GM11168 (cell line): ENCODE results near the gene COL27A1.

ENCODE experiments used
- in situ Hi-C: fragments of 300-500 bp; cut with MboI; formaldehyde crosslinking; loops from one replicate; pipeline ENCODE4 v1.12.0; 2022; ENCODE audit warnings: low sequenced_read_pairs; ENCODE audit not compliant: unreplicated experiment

COL27A1 gene

DNA sequence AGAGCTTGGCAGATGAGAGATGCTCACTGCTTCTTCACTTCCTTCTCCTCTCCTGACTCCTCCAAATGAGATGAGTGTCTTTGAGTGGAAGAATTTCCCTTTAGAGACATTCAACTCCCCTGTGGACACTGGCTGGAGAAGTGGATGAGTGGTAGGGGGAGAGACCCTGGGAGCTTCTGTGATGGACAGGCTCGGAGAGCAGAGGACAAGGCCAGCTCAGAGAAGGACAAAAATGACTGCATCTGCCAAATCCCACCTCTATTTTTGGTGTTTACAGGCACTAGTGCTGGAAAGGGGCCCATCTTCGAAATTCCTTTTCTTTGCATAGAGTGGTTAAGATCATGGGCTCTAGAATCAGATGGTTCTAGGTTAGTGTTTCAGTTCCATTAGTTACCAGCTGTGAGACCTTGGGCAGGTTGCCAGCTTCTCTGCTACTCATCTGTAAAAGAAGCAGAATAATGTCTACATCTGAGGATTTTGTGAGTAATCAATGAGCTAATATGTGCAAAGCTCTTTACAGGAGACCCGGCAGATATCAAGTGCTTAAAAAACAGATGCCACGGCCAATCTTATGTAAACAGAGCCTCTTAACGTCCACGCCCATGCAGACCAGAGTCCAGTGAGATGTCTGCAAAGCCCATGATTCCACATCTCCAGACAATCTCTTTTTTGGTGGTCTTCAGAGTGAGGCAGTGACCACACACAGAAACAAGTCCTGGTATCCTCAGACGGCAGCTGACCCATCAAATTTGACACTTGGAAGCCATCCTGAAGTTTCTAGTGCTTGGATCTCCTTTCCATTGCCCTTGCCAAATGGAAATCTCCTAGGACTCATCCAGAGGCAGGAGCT lies 13.6 kb upstream of the COL27A1 start:
- in situ Hi-C loops = no loop called here

DNA sequence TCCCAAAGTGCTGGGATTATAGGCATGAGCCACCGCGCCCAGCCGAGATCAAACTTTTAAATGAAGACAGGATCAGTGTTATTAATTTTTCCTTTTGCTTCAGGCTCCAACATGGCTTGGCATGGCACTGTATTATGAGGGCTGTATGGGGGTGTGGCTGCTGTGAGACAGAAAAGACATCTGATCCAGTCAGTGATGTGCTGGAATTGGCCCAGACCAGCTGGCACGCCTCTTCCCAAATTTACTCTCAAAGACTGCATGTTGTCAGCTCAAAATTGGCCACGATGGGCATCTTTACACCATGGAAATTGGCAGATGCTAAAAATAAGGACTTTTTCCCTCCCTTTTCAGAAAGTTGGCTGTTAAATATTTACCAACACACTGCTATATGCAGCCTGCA lies 12.1 kb upstream of the COL27A1 start:
- in situ Hi-C loops = no loop called here

- in situ Hi-C loops = no loop called here
These were observed 8.6 kb upstream of the COL27A1 start for GRCh38 chr9:114146735-114147134.

DNA sequence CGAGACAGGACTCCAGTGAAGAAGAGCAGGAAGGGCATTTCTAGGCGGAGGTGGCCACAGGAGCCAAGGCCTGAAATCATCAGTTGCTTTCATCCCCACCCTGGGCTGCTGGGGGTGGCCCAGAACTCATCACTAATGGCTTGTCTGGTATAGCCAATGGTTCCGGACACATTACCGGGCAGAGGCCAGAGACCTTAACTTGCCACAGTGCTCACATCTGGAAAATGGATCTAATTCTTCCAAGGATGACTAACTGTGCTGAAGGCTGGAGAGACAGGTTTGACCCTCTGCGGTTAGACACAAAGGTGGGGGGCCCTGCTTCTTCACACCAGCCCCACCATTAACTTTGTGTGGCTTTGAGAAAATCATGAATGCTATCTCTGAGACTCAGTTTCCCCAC lies 6.2 kb upstream of the COL27A1 start:
- in situ Hi-C loops = no loop called here

GRCh38 chr9:114149765-114150340 lies 5.5 kb upstream of the COL27A1 start:
- in situ Hi-C loops = loop anchor here (10.0 kb wide), 1 partner anchor 145 kb away; no protein-coding TSS in a partner anchor

DNA sequence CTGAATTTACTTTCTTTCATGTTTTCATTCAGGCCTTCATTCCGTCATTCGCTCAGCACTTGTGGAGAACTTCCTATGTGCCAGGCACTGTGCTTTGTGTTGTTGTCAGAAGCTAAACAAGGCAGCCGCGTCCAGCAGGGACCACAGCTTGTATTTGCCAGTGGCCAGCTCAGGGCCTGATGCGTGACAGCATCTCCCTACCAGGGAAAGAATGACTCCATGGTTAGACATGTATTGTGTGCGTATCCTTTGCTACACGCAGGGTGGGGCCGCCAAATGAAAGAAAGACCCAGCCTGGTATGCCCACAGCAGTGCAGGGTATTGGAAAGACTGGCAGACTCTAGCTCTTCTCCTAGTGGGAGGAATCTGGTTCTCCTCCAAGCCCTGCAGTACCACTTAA lies 4.7 kb upstream of the COL27A1 start:
- in situ Hi-C loops = loop anchor here (10.0 kb wide), 1 partner anchor 144 kb away; no protein-coding TSS in a partner anchor

DNA sequence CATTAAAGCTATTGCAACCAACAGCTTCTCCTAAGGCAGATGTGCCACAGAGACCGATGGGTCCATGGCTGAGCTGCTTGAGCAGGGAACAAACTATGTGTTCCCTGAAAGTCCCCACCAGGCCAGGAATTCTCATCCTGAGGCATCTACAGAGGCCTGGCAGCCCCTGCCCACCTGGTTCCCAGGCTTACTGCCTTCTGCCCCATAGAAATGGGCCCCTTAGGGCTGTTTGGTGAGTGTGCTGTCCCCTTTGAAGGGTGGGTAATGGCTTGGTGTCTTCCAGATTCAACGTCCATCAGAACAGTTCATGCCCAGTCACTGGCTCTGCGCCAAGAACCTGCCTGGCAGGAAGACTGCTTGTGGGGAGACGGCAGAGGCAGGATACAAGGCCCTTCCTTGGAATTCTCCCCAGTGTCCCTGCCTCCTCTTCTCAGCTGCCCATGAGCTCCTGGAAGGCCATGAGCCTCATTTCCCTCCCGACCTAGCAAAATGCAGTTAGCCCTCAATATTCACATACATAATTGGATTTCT lies 3.8 kb upstream of the COL27A1 start:
- in situ Hi-C loops = loop anchor here (10.0 kb wide), 1 partner anchor 143 kb away; no protein-coding TSS in a partner anchor

DNA sequence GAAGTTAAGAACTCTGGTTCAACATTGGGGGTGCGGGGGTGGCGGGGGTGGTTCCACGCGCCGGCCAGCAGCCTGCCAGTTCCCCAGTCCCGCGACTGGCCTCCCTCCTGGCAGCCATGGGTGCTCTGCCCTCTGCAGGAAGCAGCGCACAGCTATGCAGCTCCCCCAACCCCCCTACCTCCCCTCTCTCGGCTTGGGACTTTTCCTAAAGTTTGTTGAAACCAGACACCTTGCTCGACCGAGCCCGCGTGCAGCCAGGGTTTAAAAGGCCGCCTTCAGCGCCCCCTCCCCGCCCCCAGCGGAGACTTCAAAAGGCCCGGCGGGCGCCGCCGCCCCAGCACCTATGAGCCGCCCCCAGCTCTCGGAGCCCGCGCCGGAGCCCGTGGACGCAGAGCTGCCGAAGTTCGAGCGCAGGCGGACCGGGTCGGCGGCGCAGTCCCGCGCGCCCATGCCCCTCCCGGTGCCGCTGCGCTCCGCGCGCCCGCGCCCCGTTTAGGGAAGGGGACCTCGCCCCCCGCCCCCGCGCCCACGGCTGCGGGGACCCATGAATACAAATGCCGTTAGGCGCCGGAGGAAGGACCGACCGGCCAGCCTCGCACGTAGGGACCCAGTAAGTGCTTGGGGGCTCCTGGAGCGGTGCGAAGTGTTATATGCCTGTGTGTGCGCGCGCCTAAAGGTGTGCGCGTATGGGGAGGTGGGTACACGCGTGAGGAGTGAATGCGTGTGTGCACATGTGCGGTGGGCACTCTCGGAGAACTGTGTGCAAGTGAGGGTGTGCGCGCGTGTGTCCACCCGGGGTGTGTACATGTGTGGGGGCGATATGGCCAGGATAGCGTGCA lies 1.4 kb upstream of the COL27A1 start:
- in situ Hi-C loops = loop anchor here (10.0 kb wide), 1 partner anchor 141 kb away; no protein-coding TSS in a partner anchor

GRCh38 chr9:114154600-114155102 lies 686 bp upstream of the COL27A1 start:
- in situ Hi-C loops = loop anchor here (10.0 kb wide), 1 partner anchor 140 kb away; no protein-coding TSS in a partner anchor

GRCh38 chr9:114155995-114156656 lies 789 bp downstream of the COL27A1 start:
- in situ Hi-C loops = loop anchor here (10.0 kb wide), 1 partner anchor 139 kb away; no protein-coding TSS in a partner anchor

DNA sequence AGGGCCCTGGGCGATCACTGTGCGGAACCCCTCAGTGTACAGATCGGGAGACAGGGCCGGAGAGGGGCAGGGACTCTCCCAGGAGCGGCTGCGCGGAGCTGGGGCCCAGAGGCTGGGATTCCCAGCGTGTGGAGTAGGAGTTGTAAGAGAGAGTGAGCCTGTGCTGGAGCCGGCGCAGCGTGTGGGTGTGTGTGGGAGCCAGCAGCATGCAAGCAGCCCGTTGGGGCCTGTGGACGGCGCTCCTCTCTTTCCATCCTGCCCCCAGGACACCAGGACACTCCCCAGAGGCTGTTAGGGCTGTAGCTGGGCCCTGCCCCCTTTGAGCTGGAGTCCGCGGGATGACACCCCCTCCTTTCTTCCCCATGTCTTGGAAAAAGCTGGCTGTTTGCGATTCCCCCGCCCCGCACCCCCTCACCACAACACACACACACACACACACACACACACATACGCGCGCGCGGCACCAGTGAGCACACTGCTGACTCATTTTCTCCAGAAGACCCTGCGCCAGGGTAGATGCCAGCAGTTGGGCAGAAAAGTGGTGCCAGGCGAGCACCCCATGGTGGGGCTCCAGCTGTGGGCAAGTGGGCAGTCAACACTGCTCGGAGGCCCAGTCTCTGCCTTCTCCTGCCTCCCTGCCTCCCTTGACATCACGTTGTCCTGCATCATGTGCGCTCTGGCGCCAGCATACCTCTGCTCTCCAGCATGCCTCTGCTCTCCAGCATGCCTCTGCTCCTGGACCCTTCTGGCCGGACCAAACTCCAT lies 1.5 kb downstream of the COL27A1 start:
- in situ Hi-C loops = loop anchor here (10.0 kb wide), 1 partner anchor 138 kb away; no protein-coding TSS in a partner anchor

DNA sequence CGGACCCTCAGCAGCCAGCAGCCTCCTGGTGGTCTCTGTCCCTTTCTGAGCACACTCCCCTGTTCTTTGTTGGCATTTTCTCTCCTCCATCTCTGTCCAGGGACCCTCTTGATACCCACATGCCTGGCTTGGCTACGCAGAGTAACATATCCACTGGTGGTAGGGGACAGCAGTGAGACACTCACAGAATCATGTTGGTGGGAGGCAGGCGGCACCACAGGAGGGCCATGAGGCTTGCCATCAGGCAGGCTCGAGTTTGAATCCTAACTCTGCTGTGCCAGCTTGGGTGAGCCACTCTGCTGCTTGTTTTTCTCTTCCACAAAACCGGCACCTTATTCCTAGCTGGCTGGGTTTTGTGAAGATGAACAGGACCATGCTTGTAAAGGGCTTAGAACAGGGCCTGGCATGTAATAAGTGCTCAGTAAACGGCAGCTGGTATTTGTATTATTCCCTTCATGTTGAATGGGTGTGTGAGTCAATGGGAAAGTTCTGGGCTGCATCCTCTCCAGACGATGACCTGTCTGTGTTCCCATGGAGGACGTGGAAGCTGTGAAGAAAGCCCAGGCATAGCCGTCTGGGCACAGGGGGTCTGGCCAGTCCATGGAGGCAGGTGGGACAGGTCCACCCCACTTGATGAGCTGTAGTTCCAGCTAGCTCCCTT lies 2.3 kb downstream of the COL27A1 start:
- in situ Hi-C loops = loop anchor here (10.0 kb wide), 1 partner anchor 137 kb away; no protein-coding TSS in a partner anchor

- in situ Hi-C loops = loop anchor here (10.0 kb wide), 1 partner anchor 136 kb away; no protein-coding TSS in a partner anchor
These were observed 3.3 kb downstream of the COL27A1 start for GRCh38 chr9:114158482-114159130.

GRCh38 chr9:114159691-114160090 lies 4.4 kb downstream of the COL27A1 start:
- in situ Hi-C loops = loop anchor here (10.0 kb wide), 1 partner anchor 135 kb away; no protein-coding TSS in a partner anchor

DNA sequence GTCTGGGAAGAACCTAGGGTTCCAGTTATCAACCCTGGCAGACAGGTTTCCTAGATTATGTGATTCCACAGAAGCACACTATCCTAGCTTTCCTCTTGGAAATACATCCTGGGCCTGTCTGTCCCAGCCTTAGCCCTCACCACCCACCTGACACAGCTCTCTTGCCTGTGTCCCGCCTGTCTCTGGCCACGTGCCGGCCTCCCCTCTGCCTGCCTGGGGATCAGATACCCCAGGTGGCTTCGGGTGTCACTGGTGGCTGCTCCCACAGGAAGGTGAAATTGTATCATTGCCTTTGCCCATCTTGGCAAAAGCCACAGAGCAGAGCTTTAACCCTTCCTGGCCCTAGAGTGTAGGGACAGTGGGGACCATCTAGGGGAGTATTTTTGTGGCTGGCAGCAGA lies 6.2 kb downstream of the COL27A1 start:
- in situ Hi-C loops = no loop called here

- in situ Hi-C loops = no loop called here
These were observed 8.2 kb downstream of the COL27A1 start for GRCh38 chr9:114163517-114163951.

GRCh38 chr9:114164191-114164794 lies 9.0 kb downstream of the COL27A1 start:
- in situ Hi-C loops = no loop called here
